Putamen (tissue), 1 donor: Measurements from ENCODE around the gene PPP1R13L.
A peak's percentile ranks its signal among the peaks of the same experiment; 100 is the strongest.
"Not testable (repeated sequence)": the region's sequence is repeated elsewhere in the genome, so short reads cannot be mapped to it uniquely, and the experiment has no call there.

Experiments used
- DNase-seq: peaks from one replicate; pipeline ENCODE4 v3.0.0-alpha.2; 2016; ENCODE audit warnings: low spot score

Gene PPP1R13L

GRCh38 chr19:45404557-45405434 is at the start of gene PPP1R13L:
Gene PPP1R13L (minus strand): TSS chr19:45405069. CDS start chr19:45398318, 6,751 bp downstream.
- no peak for DNase-seq

- no peak for DNase-seq
Measured at GRCh38 chr19:45451850-45452387, 47.0 kb upstream of the PPP1R13L start.

DNA sequence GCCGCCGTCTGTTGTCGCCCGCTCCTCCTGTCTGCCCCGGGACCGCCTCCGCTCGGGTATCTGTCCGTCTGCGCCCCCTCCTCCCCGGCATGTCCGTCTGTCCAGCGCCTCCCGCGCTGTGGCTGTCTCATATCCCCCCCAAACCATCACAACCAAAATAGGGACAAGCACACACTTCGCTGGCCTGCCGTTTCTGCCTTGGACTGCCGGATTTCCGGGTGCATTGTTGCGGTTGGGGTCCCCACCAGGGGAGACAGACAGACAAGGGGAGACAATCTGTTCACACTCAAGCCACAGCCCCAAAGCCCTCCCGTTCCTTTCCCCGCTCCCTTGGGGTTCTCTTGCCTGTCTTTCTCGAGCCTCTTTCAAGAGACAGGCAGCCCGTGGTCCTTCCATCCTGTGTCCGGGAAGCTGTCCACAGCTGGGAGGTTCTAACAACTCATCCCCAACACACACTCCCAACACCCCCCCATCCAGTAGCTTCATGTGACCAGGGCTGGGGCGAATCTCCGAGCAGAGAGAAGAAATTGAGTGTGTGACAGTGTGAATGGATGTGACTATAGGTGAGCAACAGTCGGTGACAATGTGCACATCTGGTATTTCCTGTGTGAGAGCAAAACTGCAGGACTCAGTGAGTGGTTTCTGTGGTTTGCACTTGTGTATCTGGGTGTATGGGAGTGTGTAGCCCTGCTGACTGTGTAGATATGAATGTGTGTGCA is 46.4 kb upstream of the PPP1R13L start:
- no peak for DNase-seq

DNA sequence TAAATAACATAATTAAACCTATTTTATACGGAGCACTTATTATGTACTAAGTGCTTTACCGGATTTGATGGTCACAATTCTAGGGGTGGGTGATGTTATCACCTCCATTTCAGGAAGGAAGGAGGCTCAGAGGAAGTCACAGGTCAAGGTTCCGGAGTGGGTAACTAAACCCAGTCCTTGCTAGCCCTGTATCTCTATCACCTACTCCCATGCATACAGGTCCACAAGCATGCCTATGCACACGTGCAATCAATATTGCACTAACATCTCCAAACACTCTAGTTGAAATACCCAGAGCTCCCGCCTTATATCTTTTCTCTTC is 45.1 kb upstream of the PPP1R13L start:
- no peak for DNase-seq

GRCh38 chr19:45448887-45449299 is 44.0 kb upstream of the PPP1R13L start:
- DNase-seq, result peak; percentile 72

DNA sequence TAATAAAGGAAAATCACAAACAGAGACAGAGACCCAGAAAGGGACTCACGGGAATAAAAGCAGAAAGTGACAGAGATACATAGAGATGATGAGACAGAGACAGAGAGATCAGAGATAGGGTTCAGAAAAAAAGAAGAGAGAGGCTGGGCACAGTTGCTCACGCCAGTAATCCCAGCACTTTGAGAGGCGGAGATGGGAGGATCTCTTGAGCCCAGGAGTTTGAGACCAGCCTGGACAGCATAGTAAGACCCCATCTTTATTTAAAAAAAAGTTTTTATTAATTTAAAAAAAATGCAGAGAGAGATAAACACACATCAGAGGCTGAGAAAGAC is 43.5 kb upstream of the PPP1R13L start:
- no peak for DNase-seq

- no peak for DNase-seq
Measured at GRCh38 chr19:45446944-45447343, 42.1 kb upstream of the PPP1R13L start.

DNA sequence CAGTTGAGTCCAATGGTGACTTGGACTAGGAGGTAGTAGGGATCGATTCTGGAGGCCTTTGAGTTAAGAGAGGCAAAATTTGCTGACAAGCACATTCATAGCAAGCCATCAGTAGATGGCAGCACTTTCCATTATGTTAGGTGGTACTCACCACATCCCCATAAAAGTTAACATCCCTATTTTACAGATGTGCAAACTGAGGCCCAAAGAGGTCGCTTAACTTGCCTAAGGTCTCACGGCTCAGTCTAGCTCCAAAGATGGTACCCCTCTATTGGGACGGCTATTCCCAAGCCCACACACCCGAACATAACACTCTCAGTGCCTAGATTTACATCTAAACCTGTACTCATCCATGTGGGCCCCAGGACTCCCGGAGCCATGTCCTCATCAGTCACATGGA is 41.4 kb upstream of the PPP1R13L start:
- no peak for DNase-seq

DNA sequence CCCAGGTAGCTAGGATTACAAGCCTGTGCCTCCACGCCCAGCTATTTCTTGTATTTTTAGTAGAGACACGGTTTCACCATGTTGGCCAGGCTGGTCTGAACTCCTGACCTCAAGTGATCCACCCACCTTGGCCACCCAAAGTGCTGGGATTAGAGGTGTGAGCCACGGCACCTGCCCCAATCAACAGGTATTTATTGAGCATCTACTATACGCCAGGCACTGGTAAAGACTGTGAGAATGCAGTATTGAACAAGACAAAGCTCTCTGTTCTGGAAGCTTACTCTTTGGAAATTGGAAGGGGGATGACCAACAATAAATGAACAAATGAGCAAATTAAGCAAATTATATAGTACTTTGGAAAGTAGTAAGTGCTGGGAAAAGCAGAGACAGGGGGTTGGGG is 40.3 kb upstream of the PPP1R13L start:
- DNase-seq, result no peak

GRCh38 chr19:45444318-45445041 is 39.6 kb upstream of the PPP1R13L start:
- DNase-seq, result peak; percentile 85

DNA sequence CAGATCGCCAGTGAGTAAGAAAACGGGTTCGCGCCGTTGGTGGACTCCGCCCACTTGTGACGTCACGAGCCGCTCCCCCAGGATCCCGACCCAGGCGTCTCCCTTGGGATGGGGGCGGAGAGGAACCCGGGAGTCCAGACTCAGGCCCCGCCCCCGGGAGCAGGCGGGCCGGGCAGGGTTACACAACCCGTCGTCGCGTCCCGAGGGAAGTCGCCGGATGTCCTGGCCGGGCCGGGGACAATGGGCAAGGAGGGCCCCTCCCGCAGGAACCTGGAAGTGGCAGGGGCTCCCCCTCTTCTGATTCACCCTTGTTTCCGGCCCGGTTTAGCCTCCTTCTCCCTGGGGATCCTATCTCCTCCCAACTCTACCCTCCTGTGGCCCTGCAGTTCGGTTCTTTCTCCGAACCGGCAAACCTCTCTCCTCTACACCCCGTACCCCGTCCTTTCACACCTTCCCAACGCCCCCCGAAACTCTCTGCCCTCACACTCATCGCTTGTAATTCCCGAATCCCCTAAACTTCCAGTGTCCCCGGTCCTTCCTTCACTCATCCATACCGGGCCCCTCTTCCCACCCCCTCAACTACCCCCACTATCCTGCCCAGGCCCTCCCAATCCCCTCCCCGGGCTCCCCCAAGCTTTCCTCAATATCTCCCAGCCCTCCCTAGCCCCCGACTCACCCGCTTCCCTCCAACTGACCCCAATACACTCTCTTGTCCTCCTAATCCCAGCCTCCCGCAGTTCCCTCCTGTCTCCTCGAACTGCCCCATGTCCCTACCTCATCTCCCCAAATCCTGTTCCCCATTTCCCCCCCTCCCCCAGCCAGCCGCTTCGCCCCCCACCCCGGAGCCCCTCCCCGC is 38.8 kb upstream of the PPP1R13L start:
- DNase-seq, result peak; percentile 76

DNA sequence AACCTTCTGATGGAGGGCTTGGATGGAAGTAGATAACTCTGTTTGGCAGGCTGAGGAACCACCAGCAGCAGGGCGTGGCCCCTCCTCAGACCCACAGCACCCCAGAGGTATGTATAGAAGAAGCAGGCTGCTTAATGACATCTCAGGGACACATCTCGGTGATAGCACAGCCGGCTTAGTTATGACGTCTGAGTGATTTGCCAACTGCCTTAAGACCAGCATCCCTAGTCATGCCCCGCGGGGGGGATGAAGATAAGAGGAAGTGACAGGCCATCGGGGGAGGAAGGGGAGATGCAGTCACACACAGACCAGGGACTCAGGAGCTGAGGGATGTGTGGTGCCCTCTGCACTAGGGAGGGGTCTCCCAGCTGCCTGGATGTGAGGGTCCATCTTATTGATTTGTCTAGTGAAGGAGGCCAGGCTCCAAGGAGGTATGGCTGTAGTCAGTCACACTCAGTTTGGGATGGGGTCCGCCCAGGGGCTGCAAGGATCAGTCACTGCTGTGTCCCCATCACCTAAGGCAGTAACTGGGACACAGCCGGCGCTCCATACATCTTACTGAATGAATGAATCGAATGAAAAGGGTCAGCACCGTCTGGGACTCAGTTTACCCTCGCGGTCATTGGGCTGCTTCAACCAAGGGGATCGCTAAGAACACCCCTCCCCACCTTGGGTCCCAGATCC is 38.1 kb upstream of the PPP1R13L start:
- no peak for DNase-seq

- DNase-seq, result no peak
Measured at GRCh38 chr19:45442408-45442777, 37.5 kb upstream of the PPP1R13L start.

DNA sequence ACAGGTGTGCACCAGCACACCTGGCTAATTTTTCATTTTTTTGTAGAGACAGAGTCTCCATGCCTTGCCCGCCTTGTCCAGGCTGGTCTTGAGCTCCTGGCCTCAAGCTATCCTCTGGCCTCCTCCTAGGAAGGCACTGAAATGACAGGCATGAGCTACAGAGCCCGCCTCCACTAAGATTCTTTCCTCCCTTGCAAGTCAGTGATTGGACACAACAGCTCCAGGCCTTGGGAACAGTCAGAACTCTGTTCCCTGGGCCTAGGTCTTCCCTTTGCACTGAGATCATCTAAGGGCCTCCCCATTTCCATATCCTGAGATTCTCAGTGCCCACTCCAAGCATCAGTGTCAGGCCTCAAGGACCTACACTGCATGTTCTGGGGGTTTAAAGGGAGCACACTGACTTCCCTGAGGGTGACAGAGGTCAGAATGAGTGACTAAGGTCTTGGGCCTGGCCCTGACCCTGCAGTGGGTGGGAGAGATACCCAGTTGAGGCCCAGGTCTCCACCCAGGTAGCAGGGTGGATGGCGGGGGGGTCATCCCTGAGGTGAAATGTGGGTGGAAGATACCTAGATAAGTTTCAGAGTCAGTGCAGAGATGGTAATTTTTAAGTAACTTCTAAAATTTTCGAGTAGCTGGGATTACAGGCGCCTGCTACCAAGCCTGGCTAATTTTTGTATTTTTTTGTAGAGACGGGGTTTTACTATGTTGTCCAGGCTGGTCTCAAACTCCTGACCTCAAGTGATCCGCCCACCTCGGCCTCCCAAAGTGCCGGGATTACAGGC is 36.2 kb upstream of the PPP1R13L start:
- DNase-seq, result no peak

GRCh38 chr19:45440259-45440638 is 35.4 kb upstream of the PPP1R13L start:
- DNase-seq, result no peak

DNA sequence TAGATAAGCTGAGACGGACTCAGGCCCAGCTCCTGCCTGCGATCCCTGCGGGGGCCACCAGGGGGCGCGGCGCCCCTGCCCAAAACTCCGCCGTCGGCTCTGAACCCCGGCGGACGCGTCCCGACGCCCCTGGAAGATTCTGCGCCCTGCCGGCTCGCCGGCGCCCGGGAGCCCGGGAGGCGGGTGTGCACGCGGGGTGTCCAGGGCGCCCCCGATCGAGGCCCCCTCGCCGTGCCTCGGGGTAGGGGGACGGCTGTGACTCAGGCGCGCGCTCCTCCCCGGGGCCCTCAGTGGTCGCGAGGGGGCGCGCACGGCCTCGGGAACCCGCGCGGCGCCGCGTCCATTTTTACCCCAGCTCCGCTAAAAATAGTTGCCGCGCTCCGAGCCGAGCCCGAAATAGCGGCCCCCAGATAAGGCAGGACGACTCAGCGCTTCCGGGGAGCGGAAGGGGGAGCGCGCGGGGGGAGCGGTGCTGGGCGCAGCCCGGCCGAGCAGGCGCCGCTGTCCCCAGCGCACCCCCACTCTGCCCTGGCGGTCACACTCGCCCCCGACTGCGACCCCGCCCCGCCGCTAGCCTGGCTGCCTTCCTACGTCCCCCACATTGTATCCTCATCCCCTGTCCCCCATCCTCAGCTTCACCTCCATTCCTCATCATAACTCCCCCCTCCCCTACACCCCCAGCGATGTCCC is 34.8 kb upstream of the PPP1R13L start:
- DNase-seq, result peak; percentile 86

DNA sequence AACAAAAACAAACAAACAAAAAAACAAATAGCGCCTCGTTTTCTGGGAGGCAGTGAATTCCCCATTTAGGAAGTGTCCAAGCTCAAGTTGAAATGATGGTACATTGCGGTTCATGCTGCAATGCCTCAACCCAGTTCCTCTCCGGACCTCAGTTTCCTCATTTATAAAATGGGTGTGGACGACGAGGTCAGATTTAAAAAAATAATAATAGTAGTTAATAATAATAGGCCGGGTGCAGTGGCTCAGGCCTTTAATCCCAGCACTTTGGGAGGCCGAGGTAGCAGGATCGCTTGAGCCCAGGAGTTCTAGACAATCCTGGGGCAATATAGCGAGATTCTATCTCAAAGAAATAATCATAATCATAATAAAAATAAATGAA is 34.3 kb upstream of the PPP1R13L start:
- no peak for DNase-seq

GRCh38 chr19:45437328-45437727 is 32.5 kb upstream of the PPP1R13L start:
- DNase-seq, result no peak

GRCh38 chr19:45432543-45432942 is 27.7 kb upstream of the PPP1R13L start:
- DNase-seq, result not testable (repeated sequence)

GRCh38 chr19:45431008-45431407 is 26.1 kb upstream of the PPP1R13L start:
- DNase-seq, result not testable (repeated sequence)
